Activated B cell treated with CpG ODN at 0.5 μM for 24 hours (primary cell): ENCODE measurements around the gene MTHFS. TPM values are rescaled to one million over a fixed set of nuclear protein-coding genes. Genes with fewer than 3 reads are reported as not detected.

Experiments used
- ATAC-seq: fragments of 200-7000 bp; cut with Tn5 transposase; one replicate; pipeline ENCODE4 v1.10.0; 2021; ENCODE audit warnings: low read depth, mild to moderate bottlenecking, moderate library complexity
- CTCF ChIA-PET: fragments of 350-600 bp; sonication (Branson Sonifier 250); formaldehyde crosslinking; loops from one replicate; lab custom pipeline; 2021; ENCODE audit warnings: antibody characterized with exemption; lab: Charles Lee
- POLR2A ChIA-PET: fragments of 350-600 bp; sonication (Branson Sonifier 250); formaldehyde crosslinking; loops from one replicate; lab custom pipeline; 2021; ENCODE audit warnings: antibody characterized with exemption; lab: Charles Lee
- DNase-seq: peaks from one replicate; pipeline ENCODE4 v3.0.0; 2022
- H3K27ac Mint-ChIP-seq: one replicate; pipeline ENCODE4 v1.8.0; 2020; ENCODE audit warnings: mixed read lengths
- H3K27me3 Mint-ChIP-seq: one replicate; pipeline ENCODE4 v1.8.0; 2021; ENCODE audit warnings: mixed read lengths
- H3K36me3 Mint-ChIP-seq: one replicate; pipeline ENCODE4 v1.8.0; 2021; ENCODE audit warnings: low read depth, mixed read lengths
- H3K4me1 Mint-ChIP-seq: one replicate; pipeline ENCODE4 v1.8.0; 2021; ENCODE audit warnings: mixed read lengths
- H3K4me3 Mint-ChIP-seq: one replicate; pipeline ENCODE4 v1.8.0; 2020; ENCODE audit warnings: mild to moderate bottlenecking, mixed read lengths
- H3K9me3 Mint-ChIP-seq: one replicate; pipeline ENCODE4 v1.8.0; 2020; ENCODE audit warnings: mixed read lengths
- intact Hi-C: fragments of 100-400 bp; cut with micrococcal nuclease; formaldehyde crosslinking; loops from one replicate; pipeline ENCODE4 v1.15.1; 2024
- total RNA-seq: library from RNA; stranded (reverse); gene quantifications from 2 replicates; pipeline ENCODE4 v1.2.3, GENCODE V29; 2022
- TF ChIP-seq, protein P1 (sequence below): fragments of 200-600 bp; IDR thresholded peaks from one replicate; pipeline ENCODE4 v1.8.0; 2022; ENCODE audit warnings: antibody characterized with exemption, mild to moderate bottlenecking

The MTHFS gene
- total RNA-seq, 1 donor from 2014 or later = 29.5 TPM

DNA sequence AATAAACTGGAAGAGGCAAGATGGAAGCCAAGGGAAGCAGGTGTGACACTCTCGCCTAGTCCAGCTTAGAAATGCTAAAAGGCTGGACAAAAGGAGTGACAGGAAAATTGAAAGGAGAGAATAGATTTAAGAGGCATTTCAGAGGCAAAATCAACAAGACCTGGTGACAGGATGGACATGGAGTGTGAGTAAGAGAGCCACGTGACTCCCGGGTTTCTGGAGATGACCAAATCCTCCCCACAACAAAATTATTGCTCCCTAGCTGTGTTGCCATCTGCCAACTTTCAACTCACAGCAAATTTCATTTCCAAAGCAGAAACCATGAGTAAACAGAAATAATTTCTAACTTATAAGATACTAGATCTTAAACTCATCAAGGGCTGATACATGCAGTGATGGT is 52.6 kb downstream of the MTHFS start:
- CTCF ChIA-PET = interaction anchor here (2.0 kb wide), 1 partner anchor 9 kb away, joined by 7 read pairs; no protein-coding TSS in a partner anchor
- Mint-ChIP-seq H3K4me1 (no peaks in the 10 kb centered on the region), H3K36me3 (peaks cover 70% of the 10 kb centered on the region), H3K27ac (no peak overlapping the region), H3K4me3 (no peak overlapping the region), H3K9me3 (no peaks in the 10 kb centered on the region), H3K27me3 (no peaks in the 10 kb centered on the region)
- POLR2A ChIA-PET = no interaction called here
- intact Hi-C loops = no loop called here
- TF ChIP-seq, protein P1, sequence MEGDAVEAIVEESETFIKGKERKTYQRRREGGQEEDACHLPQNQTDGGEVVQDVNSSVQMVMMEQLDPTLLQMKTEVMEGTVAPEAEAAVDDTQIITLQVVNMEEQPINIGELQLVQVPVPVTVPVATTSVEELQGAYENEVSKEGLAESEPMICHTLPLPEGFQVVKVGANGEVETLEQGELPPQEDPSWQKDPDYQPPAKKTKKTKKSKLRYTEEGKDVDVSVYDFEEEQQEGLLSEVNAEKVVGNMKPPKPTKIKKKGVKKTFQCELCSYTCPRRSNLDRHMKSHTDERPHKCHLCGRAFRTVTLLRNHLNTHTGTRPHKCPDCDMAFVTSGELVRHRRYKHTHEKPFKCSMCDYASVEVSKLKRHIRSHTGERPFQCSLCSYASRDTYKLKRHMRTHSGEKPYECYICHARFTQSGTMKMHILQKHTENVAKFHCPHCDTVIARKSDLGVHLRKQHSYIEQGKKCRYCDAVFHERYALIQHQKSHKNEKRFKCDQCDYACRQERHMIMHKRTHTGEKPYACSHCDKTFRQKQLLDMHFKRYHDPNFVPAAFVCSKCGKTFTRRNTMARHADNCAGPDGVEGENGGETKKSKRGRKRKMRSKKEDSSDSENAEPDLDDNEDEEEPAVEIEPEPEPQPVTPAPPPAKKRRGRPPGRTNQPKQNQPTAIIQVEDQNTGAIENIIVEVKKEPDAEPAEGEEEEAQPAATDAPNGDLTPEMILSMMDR = no peak
- ATAC-seq (no peak), DNase-seq (no peak)

DNA sequence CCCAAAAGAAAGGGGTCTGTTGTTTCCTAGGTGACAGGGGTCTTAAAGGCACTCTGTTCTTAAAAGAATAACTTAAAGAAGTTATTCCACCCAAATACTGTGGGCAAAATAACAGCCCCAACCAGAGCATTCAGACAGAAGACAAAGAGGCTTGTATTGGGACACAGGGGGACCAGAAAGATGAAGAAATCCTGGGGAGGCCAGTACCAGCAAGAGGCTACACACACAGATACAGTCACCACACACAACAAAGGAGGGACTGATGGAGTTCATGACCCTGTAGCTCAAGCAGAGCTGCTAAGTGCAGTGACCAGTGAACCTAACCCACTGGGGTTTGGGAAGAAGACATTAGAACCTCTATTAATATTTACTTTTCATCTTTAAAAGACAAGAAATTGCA is 59.0 kb downstream of the MTHFS start:
- no peak for DNase-seq
- no peak for ATAC-seq
- Mint-ChIP-seq H3K27ac (no peak overlapping the region), H3K9me3 (no peaks in the 10 kb centered on the region), H3K4me1 (no peaks in the 10 kb centered on the region), H3K4me3 (no peak overlapping the region), H3K27me3 (no peaks in the 10 kb centered on the region), H3K36me3 (peaks cover 56% of the 10 kb centered on the region)
- intact Hi-C loops = no loop called here
- CTCF ChIA-PET = interaction anchor here (0.9 kb wide), 1 partner anchor 16 kb away, joined by 4 read pairs; no protein-coding TSS in a partner anchor
- POLR2A ChIA-PET = no interaction called here
- TF ChIP-seq, protein P1 = no peak

DNA sequence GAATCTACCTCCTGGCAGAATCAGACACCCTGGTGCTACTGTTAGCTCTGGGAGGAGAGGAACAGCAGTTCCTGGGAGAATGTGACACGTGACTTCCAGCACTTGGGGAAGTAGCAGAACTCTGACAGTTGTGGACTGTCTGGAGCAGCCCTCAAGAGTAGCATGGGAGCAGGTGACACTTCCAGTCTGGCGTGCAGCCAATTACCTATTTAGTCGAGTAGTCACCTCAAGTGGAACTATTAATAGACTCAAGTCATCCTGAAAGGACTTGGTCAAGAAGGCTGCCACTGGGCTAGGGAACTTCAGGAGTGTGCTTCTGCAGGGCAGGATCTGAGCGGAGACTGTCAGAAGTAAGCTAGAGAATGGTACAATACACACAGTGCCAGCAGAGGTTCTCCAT is 62.3 kb downstream of the MTHFS start:
- Mint-ChIP-seq H3K9me3 (no peaks in the 10 kb centered on the region), H3K4me3 (no peak overlapping the region), H3K27me3 (no peaks in the 10 kb centered on the region), H3K27ac (no peak overlapping the region), H3K4me1 (no peaks in the 10 kb centered on the region), H3K36me3 (peaks cover 40% of the 10 kb centered on the region)
- DNase-seq (no peak), ATAC-seq (no peak)
- TF ChIP-seq, protein P1 = no peak
- ChIA-PET POLR2A (no interaction called here), CTCF (no interaction called here)
- intact Hi-C loops = no loop called here

DNA sequence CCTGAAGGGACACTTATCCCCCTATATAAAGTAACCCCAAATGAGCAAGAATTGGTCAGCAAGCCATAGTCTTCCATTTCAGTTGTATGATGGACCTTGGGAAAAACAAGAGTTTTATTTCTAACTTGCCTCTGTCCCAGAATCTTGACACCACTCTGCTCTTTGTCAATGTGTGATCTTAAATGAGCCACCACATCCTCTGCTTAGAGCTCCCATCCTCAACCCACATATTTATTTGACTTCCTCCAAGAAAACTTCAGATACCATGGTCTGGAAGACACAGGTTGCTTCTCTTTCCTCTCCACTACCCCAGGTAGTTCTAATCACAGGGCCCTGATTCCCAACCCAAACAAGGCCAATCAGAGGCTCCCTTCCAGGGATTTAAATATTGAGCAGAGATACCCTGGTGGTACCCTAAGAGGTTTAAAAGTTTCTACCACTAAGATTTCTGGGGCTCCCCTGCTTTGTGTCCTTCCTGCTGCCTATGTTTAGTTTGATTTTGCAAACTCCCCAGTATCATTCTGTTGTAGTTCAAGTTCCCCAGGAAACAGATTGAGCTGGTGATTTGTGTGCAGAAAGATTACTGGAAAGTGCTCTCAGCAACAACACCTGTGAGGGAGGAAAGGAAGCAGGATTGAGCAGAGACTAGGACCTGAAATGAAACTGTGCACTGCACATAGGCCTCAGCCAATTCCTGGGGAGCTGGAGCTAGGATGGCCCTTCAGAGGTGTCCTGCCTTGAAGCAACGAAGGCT is 64.3 kb downstream of the MTHFS start:
- Mint-ChIP-seq H3K27ac (no peak overlapping the region), H3K4me3 (no peak overlapping the region), H3K4me1 (no peaks in the 10 kb centered on the region), H3K9me3 (no peaks in the 10 kb centered on the region), H3K36me3 (peaks cover 23% of the 10 kb centered on the region), H3K27me3 (no peaks in the 10 kb centered on the region)
- ATAC-seq = no peak
- no peak for DNase-seq
- ChIA-PET POLR2A (no interaction called here), CTCF (interaction anchor here (1.7 kb wide), 1 partner anchor 21 kb away, joined by 5 read pairs; no protein-coding TSS in a partner anchor)
- intact Hi-C loops = no loop called here
- TF ChIP-seq, protein P1 = no peak

DNA sequence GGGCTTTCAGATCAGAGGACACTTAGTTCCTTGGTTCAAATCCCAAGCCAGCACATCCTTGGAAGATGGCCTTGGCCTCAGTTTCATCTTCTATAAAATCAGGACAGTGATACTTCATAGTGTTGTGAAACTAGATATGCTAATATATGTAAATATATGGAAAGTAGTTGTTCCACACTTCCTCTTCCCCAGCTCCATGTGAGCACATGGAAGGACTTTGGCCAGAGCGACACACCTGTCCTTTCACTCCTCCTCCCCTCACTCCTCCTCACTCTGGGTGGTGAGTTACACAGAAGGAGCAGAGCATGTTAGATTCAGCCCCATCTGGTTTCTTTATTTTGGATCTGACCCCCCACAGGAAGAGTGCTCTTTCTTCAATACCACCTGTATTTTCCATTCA is 65.2 kb downstream of the MTHFS start:
- Mint-ChIP-seq H3K4me1 (no peaks in the 10 kb centered on the region), H3K27ac (no peak overlapping the region), H3K4me3 (no peak overlapping the region), H3K27me3 (no peaks in the 10 kb centered on the region), H3K36me3 (peaks cover 23% of the 10 kb centered on the region), H3K9me3 (no peaks in the 10 kb centered on the region)
- intact Hi-C loops = no loop called here
- TF ChIP-seq, protein P1 = no peak
- no peak for ATAC-seq
- no peak for DNase-seq
- POLR2A ChIA-PET = no interaction called here
- CTCF ChIA-PET = interaction anchor here (1.7 kb wide), 1 partner anchor 22 kb away, joined by 5 read pairs; no protein-coding TSS in a partner anchor
